GM19328 (cell line): ENCODE data around the gene CAPN10.

ENCODE experiments used
- ATAC-seq: cut with Tn5 transposase; IDR thresholded peaks from one replicate; pipeline ENCODE4 v1.9.1; 2021; ENCODE audit warnings: mild to moderate bottlenecking, moderate library complexity; ENCODE audit not compliant: unreplicated experiment

CAPN10 gene

GRCh38 chr2:240636563-240637115 lies 50.1 kb downstream of the CAPN10 start:
- ATAC-seq, result no peak

GRCh38 chr2:240637116-240637900 lies 50.8 kb downstream of the CAPN10 start:
- ATAC-seq, result no peak

GRCh38 chr2:240637901-240638345 lies 51.4 kb downstream of the CAPN10 start:
- ATAC-seq, result no peak

GRCh38 chr2:240638512-240639160 lies 52.1 kb downstream of the CAPN10 start:
- no peak for ATAC-seq

- no peak for ATAC-seq
Observed at GRCh38 chr2:240639566-240639965, 53.0 kb downstream of the CAPN10 start.

GRCh38 chr2:240640939-240641338 lies 54.4 kb downstream of the CAPN10 start:
- ATAC-seq, result no peak

GRCh38 chr2:240642061-240642805 lies 55.7 kb downstream of the CAPN10 start:
- no peak for ATAC-seq

GRCh38 chr2:240642806-240643092 lies 56.2 kb downstream of the CAPN10 start:
- ATAC-seq, result no peak

GRCh38 chr2:240643093-240643810 lies 56.7 kb downstream of the CAPN10 start:
- ATAC-seq, result no peak

GRCh38 chr2:240643811-240644150 lies 57.2 kb downstream of the CAPN10 start:
- ATAC-seq, result no peak

- ATAC-seq, result no peak
Observed at GRCh38 chr2:240644171-240644651, 57.7 kb downstream of the CAPN10 start.

- no peak for ATAC-seq
Observed at GRCh38 chr2:240644859-240645301, 58.3 kb downstream of the CAPN10 start.

GRCh38 chr2:240645346-240645745 lies 58.8 kb downstream of the CAPN10 start:
- no peak for ATAC-seq

GRCh38 chr2:240645801-240646175 lies 59.3 kb downstream of the CAPN10 start:
- no peak for ATAC-seq

- ATAC-seq, result no peak
Observed at GRCh38 chr2:240646176-240646899, 59.8 kb downstream of the CAPN10 start.

- ATAC-seq, result no peak
Observed at GRCh38 chr2:240646900-240647502, 60.5 kb downstream of the CAPN10 start.

GRCh38 chr2:240647503-240648154 lies 61.1 kb downstream of the CAPN10 start:
- ATAC-seq, result no peak

GRCh38 chr2:240648155-240648649 lies 61.7 kb downstream of the CAPN10 start:
- no peak for ATAC-seq
